ENCODE results near the gene QSOX2. TPM values are rescaled to one million over a fixed set of nuclear protein-coding genes. Genes with fewer than 3 reads are reported as not detected.

Gene QSOX2
- 47.8 and 50.0 TPM in 2 replicates for total RNA-seq (2014; rRNA removed; shearing (Covaris generic))
- 57.5 and 57.9 TPM in 2 replicates for total RNA-seq (2022)
- percentile 80 among the genes with signal in this experiment for Bru-seq, nascent RNA
- BruChase-seq, experiment 1, labeled RNA remaining after a 6-hour chase: percentile 87 among the genes with signal in this experiment
- BruChase-seq, experiment 2, labeled RNA remaining after a 2-hour chase: percentile 88 among the genes with signal in this experiment
- long read RNA-seq, full-length matches to known transcripts: 2 of 32 reads
- long read RNA-seq, partial matches to known transcripts: 2 of 32 reads
- long read RNA-seq, other reads (novel, unspliced or antisense): 28 of 32 reads

GRCh38 chr9:136245219-136246150 lies at the start of gene QSOX2:
QSOX2 (minus strand) TSS chr9:136245812; CDS start chr9:136245803, 9 bp downstream.
- Histone ChIP-seq H3K4me1 (ENCODE audit: insufficient read depth, low read length, poor library complexity, severe bottlenecking) (peaks cover 48% of the 10 kb centered on the region), H3K36me3 (ENCODE audit: insufficient read depth, low read length) (peaks cover 35% of the 10 kb centered on the region), H3K4me2 (ENCODE audit: low read length) (peak within 1 kb of the TSS; percentile 92), H2AFZ (ENCODE audit: low read length) (peak within 1 kb of the TSS; percentile 78; the same call in 1 of the 2 replicates), H3K9me3 (ENCODE audit: low read length) (no peaks in the 10 kb centered on the region), H4K20me1 (ENCODE audit: insufficient read depth, low read length) (peaks cover 23% of the 10 kb centered on the region), H3K79me2 (ENCODE audit: insufficient read depth, low read depth, low read length) (peaks cover 47% of the 10 kb centered on the region), H3K9me2 (ENCODE audit: insufficient read depth, low read length) (no peaks in the 10 kb centered on the region), H3K27ac (ENCODE audit: low read depth, low read length, poor library complexity, severe bottlenecking) (peak within 1 kb of the TSS; percentile 86), H3K4me3 (ENCODE audit: low read depth, low read length, poor library complexity, severe bottlenecking) (peak within 1 kb of the TSS; percentile 98)
- intact Hi-C loops (cut with micrococcal nuclease; ENCODE audit: unreplicated experiment): no loop called here
- DNase-seq (ENCODE audit: low spot score): peak; percentile 87
- ChIA-PET CTCF (ENCODE audit: unreplicated experiment) (no interaction called here), POLR2A (no interaction called here)
- no peak for TF ChIP-seq EZH2phosphoT487 (IDR thresholded peaks at IDR 0.05; ENCODE audit: borderline replicate concordance, low read depth, low read length)
- BruUV-seq (replicated peaks): no TSS peak

GRCh38 chr9:136295055-136295454 lies 49.4 kb upstream of the QSOX2 start:
- Histone ChIP-seq H3K4me2 (ENCODE audit: low read length) (no peak overlapping the region), H3K4me3 (ENCODE audit: low read depth, low read length, poor library complexity, severe bottlenecking) (no peak overlapping the region), H3K79me2 (ENCODE audit: insufficient read depth, low read depth, low read length) (no peaks in the 10 kb centered on the region), H4K20me1 (ENCODE audit: insufficient read depth, low read length) (no peaks in the 10 kb centered on the region), H2AFZ (ENCODE audit: low read length) (no peak overlapping the region), H3K4me1 (ENCODE audit: insufficient read depth, low read length, poor library complexity, severe bottlenecking) (no peaks in the 10 kb centered on the region), H3K36me3 (ENCODE audit: insufficient read depth, low read length) (no peaks in the 10 kb centered on the region), H3K9me2 (ENCODE audit: insufficient read depth, low read length) (no peaks in the 10 kb centered on the region), H3K27ac (ENCODE audit: low read depth, low read length, poor library complexity, severe bottlenecking) (no peak overlapping the region), H3K9me3 (ENCODE audit: low read length) (no peaks in the 10 kb centered on the region)
- BruUV-seq (replicated peaks): no TSS peak
- no peak for DNase-seq (ENCODE audit: low spot score)
- TF ChIP-seq CTCF (conservative IDR thresholded peaks at IDR 0.05; ENCODE audit: low read length) (no peak), EZH2phosphoT487 (IDR thresholded peaks at IDR 0.05; ENCODE audit: borderline replicate concordance, low read depth, low read length) (no peak)
- ChIA-PET CTCF (ENCODE audit: unreplicated experiment) (no interaction called here), POLR2A (no interaction called here)
- intact Hi-C loops (cut with micrococcal nuclease; ENCODE audit: unreplicated experiment): no loop called here

GRCh38 chr9:136294437-136294836 lies 48.8 kb upstream of the QSOX2 start:
- no peak overlapping the region for H3K27ac ChIP-seq (ENCODE audit: low read depth, low read length, poor library complexity, severe bottlenecking)
- no peak for TF ChIP-seq CTCF (conservative IDR thresholded peaks at IDR 0.05; ENCODE audit: low read length)
- no peak for TF ChIP-seq EZH2phosphoT487 (IDR thresholded peaks at IDR 0.05; ENCODE audit: borderline replicate concordance, low read depth, low read length)
- POLR2A ChIA-PET: no interaction called here
- no peaks in the 10 kb centered on the region for H4K20me1 ChIP-seq (ENCODE audit: insufficient read depth, low read length)
- H2AFZ ChIP-seq (ENCODE audit: low read length): no peak overlapping the region
- DNase-seq (ENCODE audit: low spot score): no peak
- no peak overlapping the region for H3K4me2 ChIP-seq (ENCODE audit: low read length)
- H3K79me2 ChIP-seq (ENCODE audit: insufficient read depth, low read depth, low read length): no peaks in the 10 kb centered on the region
- CTCF ChIA-PET (ENCODE audit: unreplicated experiment): no interaction called here
- no peaks in the 10 kb centered on the region for H3K9me3 ChIP-seq (ENCODE audit: low read length)
- H3K4me3 ChIP-seq (ENCODE audit: low read depth, low read length, poor library complexity, severe bottlenecking): no peak overlapping the region
- H3K36me3 ChIP-seq (ENCODE audit: insufficient read depth, low read length): no peaks in the 10 kb centered on the region
- no peaks in the 10 kb centered on the region for H3K4me1 ChIP-seq (ENCODE audit: insufficient read depth, low read length, poor library complexity, severe bottlenecking)
- intact Hi-C loops (cut with micrococcal nuclease; ENCODE audit: unreplicated experiment): no loop called here
- BruUV-seq (replicated peaks): no TSS peak
- H3K9me2 ChIP-seq (ENCODE audit: insufficient read depth, low read length): no peaks in the 10 kb centered on the region
